Transverse colon (tissue), 4 donors: Measurements from ENCODE around the gene NNAT. TPM values are rescaled to one million over a fixed set of nuclear protein-coding genes. Genes with fewer than 3 reads are reported as not detected.

Experiments
- DNase-seq: peaks from one replicate; pipeline ENCODE4 v3.0.0-alpha.2; 2019
- H3K27ac ChIP-seq, 4 donors: fragments of 200-600 bp; sonication (generic); 2 replicates each; pipeline ENCODE4 v1.5.1; 2016 to 2018; ENCODE audit warnings: inconsistent platforms in 4 of 4
- H3K27me3 ChIP-seq: fragments of 200-600 bp; sonication (generic); 2 replicates; pipeline ENCODE4 v1.5.1; 2017; ENCODE audit warnings: inconsistent platforms
- H3K36me3 ChIP-seq, 4 donors: fragments of 200-600 bp; sonication (generic); 2 replicates each; pipeline ENCODE4 v1.5.1; 2017 to 2019; ENCODE audit warnings: inconsistent platforms in 4 of 4
- H3K4me1 ChIP-seq, 4 donors: fragments of 200-600 bp; sonication (generic); 2 replicates each; pipeline ENCODE4 v1.5.1; 2017 to 2020; ENCODE audit warnings: inconsistent platforms in 4 of 4
- H3K4me3 ChIP-seq, 4 donors: fragments of 200-600 bp; sonication (generic); 1 replicate in 1 of 4; 2 replicates in 3 of 4; pipeline versions ENCODE4 v1.5.1 to v1.6.1; 2017 to 2019; ENCODE audit warnings: inconsistent platforms in 4 of 4
- H3K9me3 ChIP-seq, 2 donors: fragments of 200-600 bp; sonication (generic); 2 replicates each; pipeline ENCODE4 v1.5.1; 2017 to 2019; ENCODE audit warnings: inconsistent platforms in 2 of 2
- CTCF ChIP-seq, 5 experiments: fragments of 200-600 bp in 3 of 5; fragments of 450-650 bp in 2 of 5; sonication (generic) in 3 of 5; IDR thresholded peaks; 1 replicate in 2 of 5; 2 replicates in 3 of 5; pipeline ENCODE4 v1.5.1; 2016 to 2017; ENCODE audit warnings: antibody characterized with exemption in 5 of 5, inconsistent platforms in 3 of 5, mild to moderate bottlenecking in 2 of 5, moderate library complexity in 1 of 5
- EP300 ChIP-seq: sonication (generic); formaldehyde crosslinking; IDR thresholded peaks from one replicate; pipeline ENCODE4 v1.6.1; 2017; ENCODE audit warnings: antibody characterized with exemption, low read depth
- POLR2A ChIP-seq: fragments of 450-650 bp; IDR thresholded peaks from one replicate; pipeline ENCODE4 v1.6.1; 2016; ENCODE audit warnings: antibody characterized with exemption, mild to moderate bottlenecking, moderate library complexity
- POLR2AphosphoS5 ChIP-seq, 3 donors: sonication (generic); formaldehyde crosslinking; IDR thresholded peaks; one replicate each; pipeline ENCODE4 v1.6.1; 2016; ENCODE audit warnings: antibody characterized with exemption in 3 of 3
- WGBS, 2 donors: methylation state at CpG; one replicate each; pipeline ENCODE4 v1.1.5; 2018; ENCODE audit warnings: low coverage in 1 of 2; 5-methylcytosine and 5-hydroxymethylcytosine counted together
- in situ Hi-C, 4 donors: fragments of 200-750 bp; cut with MboI; loops; one replicate each; pipeline versions ENCODE4 v1.15.0 to v1.15.1; 2017; ENCODE audit warnings: low sequenced_read_pairs in 3 of 4, low pct_ligation_motif_present in 1 of 4, low pct_unique_long_range_greater_than_20kb in 1 of 4
- intact Hi-C: fragments of 100-400 bp; cut with DNase I; formaldehyde crosslinking; loops from one replicate; pipeline ENCODE4 v1.15.1; 2023; ENCODE audit warnings: low total_unique reads
- total RNA-seq, 4 donors: library from RNA; depleted of rRNA; stranded (reverse); fragments of >200 nt; gene quantifications; one replicate each; pipeline ENCODE4 v1.1.0, GENCODE V29; 2016

Gene NNAT
- total RNA-seq, 4 donors from 2014 or later: 11.3 to 33.0 (median 14.3) TPM

DNA sequence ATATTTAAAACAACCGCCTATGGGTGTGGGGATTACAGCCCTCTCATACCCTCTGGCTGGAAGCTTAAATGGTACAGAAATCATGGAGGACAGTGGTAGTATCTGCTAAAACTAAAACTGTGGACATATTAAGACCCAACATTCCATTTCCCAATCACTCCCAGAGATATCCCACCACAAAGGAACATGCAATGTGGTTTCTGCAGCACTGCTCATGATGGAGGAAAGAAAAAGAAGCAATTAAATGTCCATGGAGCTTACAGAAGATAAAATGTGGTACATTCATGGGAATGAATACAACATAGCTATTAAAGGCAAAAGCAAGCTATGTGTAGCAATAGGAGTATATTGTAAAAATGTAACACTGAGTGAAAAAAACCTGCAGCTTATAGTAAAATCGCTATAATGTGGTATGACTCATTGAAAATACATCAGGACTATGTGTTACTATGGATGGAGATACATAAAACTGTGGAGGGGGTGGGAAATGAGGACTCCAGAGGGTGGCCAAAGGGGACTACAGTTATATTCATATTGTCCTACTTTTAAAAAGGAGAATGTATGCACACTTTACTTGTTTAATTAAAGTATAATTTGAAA is 22.9 kb upstream of the NNAT start:
- no peaks in the 10 kb centered on the region for H3K9me3 ChIP-seq
- H3K36me3 ChIP-seq: no peaks in the 10 kb centered on the region
- no peak overlapping the region for H3K4me3 ChIP-seq
- H3K4me1 ChIP-seq: peaks cover 0 to 5% (median 0%) of the 10 kb centered on the region in 4 donors
- H3K27me3 ChIP-seq: no peaks in the 10 kb centered on the region
- no peak for DNase-seq
- in situ Hi-C loops: no loop called here
- TF ChIP-seq EP300 (no peak), POLR2AphosphoS5 (IDR thresholded peaks at IDR 0.05) (no peak), POLR2A (no peak), CTCF (IDR thresholded peaks at IDR 0.05) (no peak)
- WGBS, 2 donors: 75% methylated on average over 2 of the region's 2 CpGs
- intact Hi-C loops: loop anchor here (10.0 kb wide), 1 partner anchor 53 kb away; no protein-coding TSS in a partner anchor
- no peak overlapping the region for H3K27ac ChIP-seq

DNA sequence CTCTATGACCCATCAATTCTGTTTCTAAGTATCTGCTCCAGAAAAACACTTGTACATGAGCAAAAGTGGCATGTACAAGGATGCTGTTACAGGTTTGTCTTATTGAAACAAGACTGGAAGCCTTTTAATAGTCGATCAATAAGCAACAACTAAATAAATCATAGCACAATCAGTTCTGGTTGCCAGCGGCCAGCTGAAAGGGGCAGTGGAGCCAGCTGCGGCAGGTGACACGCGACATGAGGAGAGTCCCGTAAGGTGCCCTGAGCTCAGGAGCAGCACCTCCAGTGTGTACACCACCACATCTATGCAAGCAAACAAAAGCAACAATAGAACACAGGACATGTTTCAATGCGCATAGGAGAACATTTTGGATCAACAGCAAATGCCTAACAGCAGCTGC is 20.7 kb upstream of the NNAT start:
- H3K36me3 ChIP-seq: no peaks in the 10 kb centered on the region
- H3K9me3 ChIP-seq: no peaks in the 10 kb centered on the region
- in situ Hi-C loops: no loop called here
- no peak overlapping the region for H3K27ac ChIP-seq
- peaks cover 0 to 5% (median 0%) of the 10 kb centered on the region in 4 donors for H3K4me1 ChIP-seq
- DNase-seq: no peak
- no peaks in the 10 kb centered on the region for H3K27me3 ChIP-seq
- TF ChIP-seq POLR2A (no peak), POLR2AphosphoS5 (IDR thresholded peaks at IDR 0.05) (no peak), CTCF (IDR thresholded peaks at IDR 0.05) (no peak), EP300 (no peak)
- intact Hi-C loops: no loop called here
- no peak overlapping the region for H3K4me3 ChIP-seq
- WGBS, 2 donors: 92 to 94% methylated on average over 6 to 7 of the region's 7 CpGs

DNA sequence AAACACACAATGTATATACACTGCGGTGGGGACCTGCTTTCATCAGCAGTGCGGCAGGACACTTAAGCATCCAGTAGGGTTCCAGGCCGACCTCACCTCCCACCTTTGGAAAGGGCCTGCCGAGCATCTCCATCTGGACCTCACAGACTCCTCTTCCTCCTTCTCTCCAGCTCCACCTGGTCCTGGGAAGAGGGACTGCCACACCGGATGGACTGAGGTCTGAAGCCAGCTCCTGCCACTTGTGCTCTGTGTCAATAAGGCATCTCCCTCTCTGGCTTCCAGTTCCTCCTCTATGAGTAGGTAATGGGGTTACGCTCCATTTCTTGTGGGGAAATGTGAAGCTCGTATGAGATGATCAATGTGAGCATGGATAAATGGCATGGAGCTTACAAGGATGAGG is 19.1 kb upstream of the NNAT start:
- H3K27ac ChIP-seq: no peak overlapping the region

DNA sequence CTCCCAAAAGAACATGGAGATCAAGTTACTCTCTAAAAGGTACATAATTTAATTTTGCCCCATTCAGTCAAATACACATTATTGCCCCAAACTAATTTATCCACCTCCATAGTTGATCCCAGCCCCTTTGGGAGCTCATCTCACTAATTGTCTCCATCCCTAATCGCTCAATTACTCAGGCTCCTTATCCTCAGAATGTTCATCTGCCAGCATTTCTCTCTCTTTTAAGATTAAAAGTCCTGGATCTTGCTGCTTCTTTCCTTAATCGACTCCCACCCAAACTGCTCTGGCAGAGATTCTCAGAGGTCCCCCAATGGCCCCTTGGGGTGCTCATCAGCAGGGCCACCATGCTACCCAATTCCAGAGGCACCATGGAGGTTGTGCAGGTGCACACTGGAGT is 18.4 kb upstream of the NNAT start:
- H3K36me3 ChIP-seq: no peaks in the 10 kb centered on the region
- in situ Hi-C loops (no loop called here), intact Hi-C loops (no loop called here)
- no peak for TF ChIP-seq POLR2AphosphoS5 (IDR thresholded peaks at IDR 0.05)
- no peak for TF ChIP-seq CTCF (IDR thresholded peaks at IDR 0.05)
- TF ChIP-seq POLR2A: no peak
- no peak for TF ChIP-seq EP300
- DNase-seq: no peak
- no peaks in the 10 kb centered on the region for H3K9me3 ChIP-seq
- H3K27me3 ChIP-seq: no peaks in the 10 kb centered on the region
- H3K27ac ChIP-seq: no peak overlapping the region
- 98 to 100% methylated on average over 1 to 2 of the region's 2 CpGs for WGBS, 2 donors
- no peak overlapping the region for H3K4me3 ChIP-seq
- H3K4me1 ChIP-seq: no peaks in the 10 kb centered on the region

More for the DNA sequence above, 19.1 kb upstream of the NNAT start:
- Histone ChIP-seq H3K4me3 (no peak overlapping the region), H3K27me3 (no peaks in the 10 kb centered on the region), H3K36me3 (no peaks in the 10 kb centered on the region), H3K4me1 (peaks cover 0 to 1% (median 0%) of the 10 kb centered on the region in 4 donors), H3K9me3 (no peaks in the 10 kb centered on the region)
- no peak for DNase-seq
- intact Hi-C loops: no loop called here
- no peak for TF ChIP-seq EP300
- TF ChIP-seq POLR2AphosphoS5 (IDR thresholded peaks at IDR 0.05): no peak
- no peak for TF ChIP-seq POLR2A
- no peak for TF ChIP-seq CTCF (IDR thresholded peaks at IDR 0.05)
- in situ Hi-C loops: no loop called here
- WGBS, 2 donors: 78 to 81% methylated on average over 5 to 7 of the region's 7 CpGs
